Left cardiac atrium (tissue), 4 donors: ENCODE data around the gene LYPD4. TPM values are rescaled to one million over a fixed set of nuclear protein-coding genes. Genes with fewer than 3 reads are reported as not detected.
"Not testable (repeated sequence)": the region's sequence is repeated elsewhere in the genome, so short reads cannot be mapped to it uniquely, and the experiment has no call there.

ENCODE experiments used
- ATAC-seq, 2 donors: fragments of 200-7000 bp; cut with Tn5 transposase; one replicate each; pipeline ENCODE4 v1.9.1; 2020; ENCODE audit warnings: mild to moderate bottlenecking in 2 of 2, moderate library complexity in 2 of 2
- DNase-seq: peaks from one replicate; pipeline ENCODE4 v3.0.0-alpha.2; 2020
- intact Hi-C, 2 donors: fragments of 100-400 bp; cut with DNase I; formaldehyde crosslinking; loops; one replicate each; pipeline versions ENCODE4 v1.14.1 to v1.15.1; 2022 to 2023
- total RNA-seq, 2 donors: library from RNA; stranded (reverse); fragmentation: NEBNext Ultra II Directional; extraction: Animal tissue kit (Norgen Biotek cat#: 25700); gene quantifications; one replicate each; pipeline ENCODE4 v1.2.1, GENCODE V29; 2021
- donor health status: DM: no; HTN: yes; CAD: no.
- donor health status: DM: no; HTN: yes; CAD: no; lungs with severe emphysema.
- donor health status: DM: yes; HTN: yes; CAD: no.
- donor health status: Dilated cardiomyopathy.

Gene LYPD4
- total RNA-seq, 2 donors from 2014 or later: not detected

GRCh38 chr19:41811981-41812380 lies 32.5 kb downstream of the LYPD4 start:
- intact Hi-C loops: no loop called here
- no peak for ATAC-seq
- no peak for DNase-seq

GRCh38 chr19:41811036-41811435 lies 33.4 kb downstream of the LYPD4 start:
- DNase-seq: no peak
- intact Hi-C loops: no loop called here
- peak; percentile 64 to 65 for ATAC-seq

- no peak for DNase-seq
- no peak for ATAC-seq
- intact Hi-C loops: no loop called here
Observed at GRCh38 chr19:41810301-41810700, 34.2 kb downstream of the LYPD4 start.

DNA sequence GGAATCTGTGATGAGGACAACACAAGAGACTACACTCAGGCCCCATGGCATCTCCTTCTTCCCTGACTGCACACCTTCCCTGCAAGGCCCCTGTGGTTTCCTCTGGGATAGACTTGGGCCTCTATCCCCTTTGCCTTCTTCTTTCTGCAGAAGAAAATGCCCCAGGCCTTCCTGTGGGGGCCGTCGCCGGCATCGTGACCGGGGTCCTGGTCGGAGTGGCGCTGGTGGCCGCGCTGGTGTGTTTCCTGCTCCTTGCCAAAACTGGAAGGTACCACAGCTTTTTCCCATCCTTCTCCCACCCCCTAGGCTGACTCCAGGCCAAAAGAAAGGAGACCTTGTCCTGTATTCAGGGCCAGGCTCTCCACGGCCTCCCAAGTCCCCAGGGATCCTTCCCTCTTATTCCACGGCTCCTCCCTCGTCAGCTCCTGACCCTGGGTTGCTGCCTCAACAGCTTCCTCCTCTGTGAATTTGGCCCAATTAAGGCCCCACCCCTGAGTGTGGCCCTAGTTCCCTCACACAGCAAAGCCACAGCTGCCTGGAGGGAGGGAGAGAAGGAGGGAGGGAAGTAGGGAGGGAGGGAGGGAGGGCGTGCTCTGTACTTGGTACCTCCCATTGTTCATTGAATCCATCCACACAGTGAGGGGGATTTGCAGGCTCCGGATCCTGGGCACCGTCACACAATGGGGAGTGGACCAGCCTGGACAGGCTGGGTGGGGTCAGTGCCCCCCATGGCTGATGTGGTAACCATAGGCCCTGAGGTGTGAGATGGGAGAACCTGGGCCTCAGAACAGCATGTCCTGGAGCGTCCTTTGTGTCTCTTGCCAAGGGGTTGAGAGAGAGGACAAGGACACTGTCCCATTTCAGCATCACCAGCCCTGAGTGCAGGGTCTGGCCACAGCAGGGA lies 35.6 kb downstream of the LYPD4 start:
- DNase-seq (peak; percentile 46), ATAC-seq (peak in 1 of 2 donors; percentile 68)
- intact Hi-C loops: no loop called here

GRCh38 chr19:41807176-41807575 lies 37.3 kb downstream of the LYPD4 start:
- intact Hi-C loops: no loop called here
- ATAC-seq (no peak), DNase-seq (no peak)

GRCh38 chr19:41804336-41804735 lies 40.1 kb downstream of the LYPD4 start:
- no peak for ATAC-seq
- DNase-seq: no peak
- intact Hi-C loops: no loop called here

DNA sequence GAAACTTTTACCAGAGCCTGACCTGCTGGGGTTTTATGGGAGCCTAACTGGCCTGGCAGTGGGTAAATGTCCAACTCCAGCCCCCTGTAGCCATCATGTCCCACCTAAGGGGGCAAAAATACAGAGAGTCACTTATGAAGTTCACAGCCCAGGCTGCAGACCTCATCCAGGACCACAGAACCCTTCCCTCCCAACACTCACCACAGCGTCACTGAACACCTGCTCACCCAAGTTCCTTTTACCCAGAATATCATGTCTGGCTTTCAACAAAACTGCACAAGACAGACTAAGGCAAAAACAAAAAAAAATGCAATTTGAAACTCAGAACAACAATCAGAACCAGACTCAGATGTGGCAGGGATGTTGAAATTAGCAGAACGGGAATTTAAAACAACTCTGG lies 41.7 kb downstream of the LYPD4 start:
- intact Hi-C loops: no loop called here
- ATAC-seq: no peak
- no peak for DNase-seq

DNA sequence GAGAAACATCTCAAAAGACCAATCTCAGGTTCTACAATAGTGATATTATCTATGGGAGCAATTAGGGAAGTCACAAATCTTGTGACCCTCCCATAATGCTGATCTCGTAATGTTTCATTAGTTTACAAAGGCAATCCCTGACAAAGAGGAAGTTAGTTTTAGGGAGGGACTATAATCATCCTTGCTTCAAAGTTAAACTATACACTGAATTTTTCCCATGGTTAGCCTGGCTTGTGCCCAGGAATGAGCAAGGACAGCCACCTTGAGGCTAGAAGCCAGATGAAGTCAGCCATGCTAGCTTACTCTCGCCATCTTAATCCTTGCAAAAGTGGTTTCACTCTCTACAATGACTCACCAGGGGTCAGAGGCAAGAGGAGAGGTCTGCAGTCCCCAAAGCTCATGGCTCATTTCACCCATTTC lies 42.7 kb downstream of the LYPD4 start:
- intact Hi-C loops: no loop called here
- peak; percentile 30 to 50 for ATAC-seq
- DNase-seq: no peak

DNA sequence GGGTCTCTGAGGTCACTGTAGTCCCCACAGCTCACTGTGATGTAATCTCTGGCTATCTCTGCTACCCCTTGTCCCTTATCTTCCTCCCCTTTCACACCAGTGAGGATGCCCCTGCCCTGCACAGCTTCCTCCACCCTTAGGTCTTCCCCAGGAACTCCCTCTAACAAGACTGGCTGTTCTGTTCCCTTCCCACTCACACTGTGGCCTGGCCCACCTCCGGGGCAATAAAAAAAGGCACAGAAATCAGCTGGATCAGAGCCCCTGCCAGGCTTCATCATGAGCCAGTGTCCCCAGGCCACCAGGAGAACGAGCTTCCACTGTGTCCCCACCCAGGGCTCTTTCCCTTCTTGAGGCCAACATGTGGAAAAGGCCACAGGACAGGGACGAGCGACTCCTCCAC lies 43.5 kb downstream of the LYPD4 start:
- DNase-seq (no peak), ATAC-seq (no peak)
- intact Hi-C loops: no loop called here

DNA sequence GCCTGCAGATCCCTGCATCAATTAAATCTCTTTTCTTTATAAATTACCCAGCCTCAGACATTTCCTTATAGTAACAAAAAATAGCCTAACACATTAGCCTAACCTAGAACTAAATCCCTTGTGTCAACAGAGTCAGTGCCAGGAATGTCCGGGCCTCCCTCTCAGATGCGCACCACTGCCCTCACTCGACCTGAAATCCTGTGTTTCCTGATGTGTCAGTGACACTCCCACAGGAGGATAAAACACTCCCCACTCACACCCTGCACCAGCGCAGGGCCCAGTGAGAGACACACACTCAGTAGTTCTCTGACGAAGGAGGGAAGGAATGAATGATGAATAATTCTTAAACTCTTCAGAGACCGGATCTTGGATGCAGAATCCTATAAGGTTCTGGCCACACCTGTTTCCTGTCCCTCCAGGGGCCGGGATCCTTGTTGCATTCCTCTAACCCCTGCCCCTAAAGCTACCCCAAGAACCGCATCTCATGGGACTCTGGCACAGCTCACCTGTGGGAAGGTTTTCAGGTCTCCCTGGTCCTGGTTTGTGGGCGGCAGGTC lies 45.0 kb downstream of the LYPD4 start:
- peak in 1 of 2 donors; percentile 79 for ATAC-seq
- intact Hi-C loops: no loop called here
- DNase-seq: no peak

- no peak for DNase-seq
- ATAC-seq: no peak
- intact Hi-C loops: no loop called here
Observed at GRCh38 chr19:41796901-41797300, 47.6 kb downstream of the LYPD4 start.

DNA sequence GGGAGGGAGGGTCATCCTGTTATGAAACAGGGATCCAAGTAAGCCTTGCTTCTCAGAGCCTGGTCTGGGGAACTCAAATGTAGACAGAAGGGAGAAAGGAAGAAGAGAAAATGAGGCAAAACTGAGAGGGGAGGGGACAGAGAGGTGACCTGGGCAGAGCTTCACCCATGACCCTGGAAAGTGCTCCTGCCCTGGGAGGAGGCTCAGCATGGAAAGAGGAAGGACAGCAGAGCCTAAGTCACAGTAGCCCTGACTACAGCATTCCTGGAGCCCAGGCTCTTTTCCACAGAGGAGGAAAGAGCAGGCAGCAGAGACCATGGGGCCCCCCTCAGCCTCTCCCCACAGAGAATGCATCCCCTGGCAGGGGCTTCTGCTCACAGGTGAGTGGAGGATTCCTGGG lies 48.1 kb downstream of the LYPD4 start, which contains the start of gene CEACAM3:
Gene CEACAM3, plus strand, starts transcription at position 226 of the 400 bp plus-strand sequence. Its CDS starts 91 bp downstream, at position 317.
- peak in 1 of 2 donors; percentile 28 for ATAC-seq

GRCh38 chr19:41795031-41795461 lies 49.4 kb downstream of the LYPD4 start:
- ATAC-seq (peak in 1 of 2 donors; percentile 73), DNase-seq (peak; percentile 26)
- intact Hi-C loops: no loop called here

More for the DNA sequence above, 48.1 kb downstream of the LYPD4 start, which contains the start of gene CEACAM3:
- intact Hi-C loops: no loop called here
- no peak for DNase-seq

GRCh38 chr19:41793414-41793727 lies 51.1 kb downstream of the LYPD4 start:
- ATAC-seq (no peak), DNase-seq (no peak)
- intact Hi-C loops: no loop called here

DNA sequence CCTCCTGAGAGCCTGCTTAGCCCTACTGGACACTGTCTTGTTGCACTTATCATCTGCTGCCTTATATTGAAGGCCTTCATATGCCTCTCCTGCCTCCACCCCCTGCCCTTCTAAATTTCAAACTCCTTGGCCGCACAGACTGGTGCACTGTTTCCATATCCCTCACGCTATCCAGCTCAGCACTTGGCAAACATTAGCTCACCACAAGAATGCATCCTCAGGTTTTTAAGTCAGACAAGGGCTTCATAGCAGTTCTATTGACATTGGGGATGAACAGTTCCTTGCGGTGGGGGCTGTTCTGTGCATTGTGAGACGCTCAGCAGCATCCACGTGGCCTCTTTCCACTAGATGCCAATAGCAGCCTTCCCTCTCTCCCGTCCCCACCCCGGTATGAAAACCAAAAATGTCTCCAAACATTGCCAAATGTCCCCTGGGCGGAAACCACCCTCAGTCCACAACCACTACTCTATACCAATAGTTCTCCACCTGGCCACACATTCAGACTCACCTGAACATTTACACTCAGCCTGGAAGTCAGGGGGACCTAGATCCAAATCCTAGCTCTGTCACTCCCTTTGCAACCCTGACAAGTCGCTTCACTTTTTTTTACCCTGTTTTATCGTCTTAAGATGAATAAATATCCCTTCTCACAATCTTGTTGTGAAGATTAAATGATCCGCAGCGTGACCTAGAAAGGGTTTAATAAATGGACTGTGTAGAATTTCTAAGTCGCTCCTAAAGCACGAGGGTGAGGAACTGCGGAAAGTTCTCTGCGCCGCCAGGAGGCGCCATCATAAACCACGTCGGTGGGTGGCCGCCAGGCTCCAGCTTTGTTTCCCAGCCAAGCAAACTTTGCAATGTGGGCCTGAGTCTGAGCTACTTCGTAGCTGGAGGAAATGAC lies 51.7 kb downstream of the LYPD4 start:
- DNase-seq (peak; percentile 48), ATAC-seq (peak in 1 of 2 donors; percentile 31)
- intact Hi-C loops: no loop called here

DNA sequence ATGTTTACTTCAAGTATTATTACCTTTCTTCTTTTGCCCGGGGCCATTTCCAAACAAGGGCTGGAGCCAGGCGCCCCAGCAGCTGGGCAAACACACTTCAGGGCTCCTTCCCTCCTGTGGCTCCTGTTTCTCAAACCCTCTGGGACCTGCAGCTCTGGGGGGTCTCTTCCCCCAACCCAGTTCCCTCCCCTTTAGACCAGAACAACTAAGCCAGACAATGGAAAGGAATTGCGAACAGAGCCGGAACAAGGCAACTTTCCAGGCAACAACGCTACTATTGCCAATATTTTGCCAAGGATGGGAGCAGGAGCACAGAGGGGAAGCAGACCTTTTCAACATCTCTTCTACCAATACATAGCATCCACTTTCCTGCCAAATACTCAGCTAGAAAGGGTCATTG lies 55.4 kb downstream of the LYPD4 start:
- ATAC-seq, DNase-seq, intact Hi-C loops: not testable (repeated sequence)

DNA sequence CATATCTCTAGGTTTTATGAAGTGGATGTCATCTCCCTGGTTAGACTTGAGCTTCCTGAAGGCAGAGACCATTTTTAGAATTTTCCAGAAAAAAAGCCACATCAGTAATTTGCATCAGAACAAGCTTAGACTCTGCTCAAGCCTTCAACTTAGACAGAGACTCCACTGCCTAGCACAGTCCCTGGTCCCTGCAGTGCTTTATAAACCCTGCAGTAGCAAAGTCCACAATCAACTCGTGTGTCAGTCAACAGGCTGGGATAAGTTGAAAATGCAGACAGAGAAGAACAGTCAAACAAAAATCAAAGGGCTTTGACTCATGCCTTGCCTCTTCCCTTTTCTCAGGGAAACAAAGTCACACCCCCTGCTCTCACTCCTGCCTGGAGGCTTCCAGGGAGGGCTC lies 56.0 kb downstream of the LYPD4 start:
- intact Hi-C loops, ATAC-seq, DNase-seq: not testable (repeated sequence)
